HG03354 (cell line): ENCODE results near the gene SELE.

Experiments used
- ATAC-seq: cut with Tn5 transposase; IDR thresholded peaks from one replicate; pipeline ENCODE4 v1.9.1; 2021; ENCODE audit warnings: mild to moderate bottlenecking; ENCODE audit not compliant: unreplicated experiment, poor library complexity, severe bottlenecking

SELE gene, protein sequence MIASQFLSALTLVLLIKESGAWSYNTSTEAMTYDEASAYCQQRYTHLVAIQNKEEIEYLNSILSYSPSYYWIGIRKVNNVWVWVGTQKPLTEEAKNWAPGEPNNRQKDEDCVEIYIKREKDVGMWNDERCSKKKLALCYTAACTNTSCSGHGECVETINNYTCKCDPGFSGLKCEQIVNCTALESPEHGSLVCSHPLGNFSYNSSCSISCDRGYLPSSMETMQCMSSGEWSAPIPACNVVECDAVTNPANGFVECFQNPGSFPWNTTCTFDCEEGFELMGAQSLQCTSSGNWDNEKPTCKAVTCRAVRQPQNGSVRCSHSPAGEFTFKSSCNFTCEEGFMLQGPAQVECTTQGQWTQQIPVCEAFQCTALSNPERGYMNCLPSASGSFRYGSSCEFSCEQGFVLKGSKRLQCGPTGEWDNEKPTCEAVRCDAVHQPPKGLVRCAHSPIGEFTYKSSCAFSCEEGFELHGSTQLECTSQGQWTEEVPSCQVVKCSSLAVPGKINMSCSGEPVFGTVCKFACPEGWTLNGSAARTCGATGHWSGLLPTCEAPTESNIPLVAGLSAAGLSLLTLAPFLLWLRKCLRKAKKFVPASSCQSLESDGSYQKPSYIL

DNA sequence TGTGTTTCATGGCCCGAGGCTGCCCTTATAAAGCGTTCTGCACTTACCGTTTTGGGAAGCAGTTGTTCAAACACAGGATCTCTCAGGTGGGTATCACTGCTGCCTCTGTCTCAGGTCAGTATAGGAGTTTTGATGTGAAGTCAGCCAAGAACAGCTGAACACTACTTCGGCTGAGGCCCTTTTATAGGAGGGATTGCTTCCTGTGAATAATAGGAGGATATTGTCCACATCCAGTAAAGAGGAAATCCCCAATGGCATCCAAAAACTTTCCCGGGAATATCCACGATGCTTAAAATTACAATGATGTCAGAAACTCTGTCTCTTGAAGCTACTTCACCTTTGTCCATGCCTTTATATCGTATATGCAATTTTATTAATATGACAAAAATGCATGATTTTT, at the start of gene SELE:
SELE (minus strand) TSS at position 156 of the 400 bp plus-strand sequence. CDS start 467 bp downstream, outside the sequence.
- no peak for ATAC-seq

DNA sequence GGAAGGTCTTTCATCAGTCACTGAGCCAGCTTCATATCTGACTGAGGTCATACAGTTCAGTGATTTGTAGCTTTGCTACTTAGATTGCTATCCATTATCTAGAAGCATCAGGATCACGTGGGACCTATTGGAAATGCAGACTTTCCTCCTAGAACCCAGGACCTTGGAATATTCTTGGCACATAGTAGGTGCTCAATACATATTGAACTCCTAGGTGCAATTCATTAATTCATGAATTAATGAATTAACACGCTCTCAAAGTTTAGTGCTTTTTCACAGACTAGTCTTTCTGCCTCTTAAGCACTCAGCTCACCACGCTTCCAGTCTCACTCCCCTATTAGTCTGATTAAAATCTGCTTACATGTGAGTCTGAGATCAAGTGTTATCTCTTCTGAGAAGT, 48.7 kb upstream of the SELE start:
- ATAC-seq, result no peak

GRCh38 chr1:169779970-169780369, 46.1 kb upstream of the SELE start:
- no peak for ATAC-seq

GRCh38 chr1:169779150-169779549, 45.3 kb upstream of the SELE start:
- ATAC-seq, result no peak

GRCh38 chr1:169776440-169776839, 42.6 kb upstream of the SELE start:
- no peak for ATAC-seq

GRCh38 chr1:169768161-169768560, 34.3 kb upstream of the SELE start:
- ATAC-seq, result no peak

DNA sequence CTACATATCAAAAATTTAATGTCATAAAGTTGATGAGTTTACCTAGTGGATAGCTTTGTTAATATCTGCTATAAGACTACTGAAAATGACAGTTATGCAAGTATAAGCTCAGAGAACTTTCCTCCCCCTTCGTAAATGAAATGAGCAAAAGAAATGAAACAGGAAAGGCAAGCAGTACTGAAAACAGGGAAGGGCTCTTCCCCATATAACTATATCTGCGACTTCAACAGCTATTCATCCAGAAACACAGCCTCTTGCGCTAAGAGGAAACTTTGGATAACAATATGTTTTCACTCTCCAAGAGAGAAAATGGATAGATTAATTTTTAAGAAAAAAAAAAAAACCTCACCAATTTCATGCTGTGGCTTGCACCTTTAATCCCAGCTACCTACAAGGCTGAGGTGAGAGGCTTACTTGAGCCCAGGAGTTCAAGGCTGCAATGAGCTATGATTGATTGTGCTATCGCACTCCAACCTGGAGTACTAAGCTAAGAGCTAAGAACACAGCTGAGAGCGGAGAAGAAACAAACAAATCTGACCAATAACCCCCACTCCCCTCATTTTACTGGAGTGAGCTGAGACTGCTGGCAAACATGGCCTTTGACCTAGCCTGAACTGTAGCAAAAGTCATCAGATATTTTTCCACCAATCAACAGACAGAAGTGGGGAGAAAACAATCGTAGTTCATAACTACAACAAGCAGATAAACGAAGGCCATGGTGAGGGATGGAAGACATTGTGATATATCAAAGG, 31.9 kb upstream of the SELE start:
- ATAC-seq, result no peak

DNA sequence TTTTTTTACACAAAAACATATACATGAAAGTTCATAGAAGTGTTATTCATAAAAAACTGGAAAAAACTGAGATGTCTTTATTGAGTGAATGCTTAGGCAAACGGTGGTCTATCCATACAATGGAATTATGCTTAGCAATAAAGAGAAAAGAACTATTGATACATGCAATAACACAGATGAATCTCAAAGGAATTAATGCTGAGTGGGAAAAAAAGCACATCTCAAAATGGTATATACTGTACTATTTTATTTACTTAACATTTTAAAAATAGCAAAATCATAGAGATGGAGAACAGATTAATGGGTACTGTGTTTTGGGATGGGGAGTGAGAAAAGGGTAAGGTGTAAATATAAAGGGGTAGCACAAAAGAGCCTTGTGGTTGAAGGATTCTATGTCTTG, 31.0 kb upstream of the SELE start:
- no peak for ATAC-seq

- ATAC-seq, result no peak
Measured at GRCh38 chr1:169762699-169763098, 28.8 kb upstream of the SELE start.

DNA sequence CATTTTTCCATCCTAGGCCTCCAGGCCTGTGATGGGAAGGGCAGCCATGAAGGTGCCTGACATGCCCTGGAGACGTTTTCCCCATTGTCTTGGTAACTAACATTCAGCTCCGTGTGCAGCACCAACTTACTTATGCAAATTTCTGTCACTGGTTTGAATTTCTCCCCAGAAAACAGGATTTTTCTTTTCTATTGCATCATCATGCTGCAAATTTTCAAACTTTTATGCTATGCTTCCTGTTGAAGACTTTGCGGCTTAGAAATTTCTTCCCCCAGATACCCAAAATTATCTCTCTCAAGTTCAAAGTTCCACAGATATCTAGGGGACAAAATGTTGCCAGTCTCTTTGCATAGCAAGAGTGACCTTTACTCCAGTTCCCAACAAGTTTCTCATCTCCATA, 25.2 kb upstream of the SELE start:
- ATAC-seq, result no peak

DNA sequence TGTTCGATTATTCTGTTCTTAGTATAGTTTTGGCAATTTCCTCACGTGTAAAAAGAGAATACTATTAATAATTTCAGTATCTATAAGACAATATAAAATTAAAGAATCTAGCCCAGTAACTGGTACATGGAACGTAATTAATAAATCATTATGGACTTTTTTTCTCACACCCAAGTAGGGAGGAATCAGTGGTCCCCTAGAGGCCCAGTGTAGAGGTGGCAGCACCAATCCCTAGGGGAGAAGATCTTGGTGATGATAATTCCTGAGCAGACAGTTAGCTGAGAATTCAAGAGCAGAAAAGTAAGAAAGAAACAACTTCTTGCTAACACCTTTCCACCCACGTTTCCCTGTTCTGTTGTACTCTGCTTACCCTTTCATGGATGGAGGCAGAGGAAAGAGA, 19.7 kb upstream of the SELE start:
- no peak for ATAC-seq

DNA sequence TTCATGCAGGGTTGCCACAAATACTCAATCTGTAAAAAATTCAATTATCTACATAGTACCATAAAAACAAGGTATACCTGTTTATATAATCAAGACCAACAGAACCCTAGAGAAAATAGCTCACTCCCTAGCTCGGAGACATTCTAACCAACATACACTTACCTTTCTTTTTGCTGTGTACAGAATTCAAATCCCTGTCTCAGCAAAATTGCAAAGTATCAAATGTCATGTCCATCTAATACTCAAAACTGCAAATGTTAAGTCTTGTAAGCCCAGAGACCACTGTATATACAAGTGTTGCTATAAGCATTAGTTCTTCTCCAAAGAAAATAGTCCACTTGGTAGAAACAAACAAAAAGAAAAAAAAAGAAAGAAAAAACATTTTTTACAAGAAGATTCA, 16.2 kb upstream of the SELE start:
- ATAC-seq, result no peak

DNA sequence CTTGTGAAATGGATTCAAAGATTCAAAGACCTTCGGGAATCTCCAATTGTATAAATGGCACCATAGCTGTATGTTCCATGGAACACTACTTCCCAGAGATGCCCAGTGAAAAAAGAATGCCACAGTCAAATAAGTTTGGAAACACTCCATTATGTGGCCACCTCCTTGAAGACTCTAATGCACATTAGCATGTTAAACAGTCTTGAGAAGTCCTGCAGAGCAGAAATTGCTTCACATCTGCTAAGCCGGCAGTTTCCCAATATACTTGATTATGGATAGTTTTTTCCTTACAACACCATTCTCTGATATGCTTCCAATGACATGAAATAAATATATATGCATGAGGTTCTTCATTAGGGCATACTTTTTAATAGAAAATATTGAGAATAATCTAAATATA, 12.7 kb upstream of the SELE start:
- ATAC-seq, result no peak

DNA sequence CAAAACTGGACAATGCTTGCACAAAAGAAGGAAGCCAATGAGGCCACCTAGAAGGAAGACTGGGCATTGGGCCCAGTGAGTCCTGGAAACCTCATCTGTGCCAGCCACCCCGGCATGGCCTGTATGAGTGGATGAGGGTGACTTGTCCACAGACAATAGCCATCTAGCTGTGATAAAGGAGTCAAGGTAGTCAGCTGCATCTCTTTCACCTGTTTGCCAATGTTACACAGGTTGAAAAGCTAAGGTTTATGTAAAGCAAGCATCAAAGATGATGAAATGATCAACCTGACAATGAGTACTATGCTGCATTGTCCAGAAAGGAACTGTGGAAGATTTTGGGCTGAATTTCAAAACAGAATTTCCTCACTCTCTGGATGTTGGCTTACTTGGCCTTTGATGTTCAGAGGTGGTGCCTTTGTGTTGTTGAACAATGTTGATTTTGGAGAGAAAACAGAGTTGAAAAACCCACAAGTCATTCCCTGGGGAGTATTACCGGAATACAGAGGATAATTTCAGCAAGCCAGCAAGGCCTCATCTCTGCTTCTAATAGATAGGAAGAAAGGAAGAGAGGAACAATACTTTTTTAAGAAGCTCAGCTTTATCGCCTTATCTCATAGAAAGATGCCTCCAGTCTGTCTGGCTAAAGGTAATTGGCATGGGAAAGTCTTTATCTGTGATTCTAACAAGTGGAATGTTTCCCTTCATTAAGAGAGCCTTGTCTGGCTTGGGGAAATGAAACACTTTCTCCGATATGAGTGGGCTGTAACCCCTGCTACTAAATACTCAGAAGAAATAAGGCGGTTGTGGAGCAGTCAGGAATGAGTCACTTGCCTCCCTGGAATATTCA, 11.4 kb upstream of the SELE start:
- no peak for ATAC-seq

DNA sequence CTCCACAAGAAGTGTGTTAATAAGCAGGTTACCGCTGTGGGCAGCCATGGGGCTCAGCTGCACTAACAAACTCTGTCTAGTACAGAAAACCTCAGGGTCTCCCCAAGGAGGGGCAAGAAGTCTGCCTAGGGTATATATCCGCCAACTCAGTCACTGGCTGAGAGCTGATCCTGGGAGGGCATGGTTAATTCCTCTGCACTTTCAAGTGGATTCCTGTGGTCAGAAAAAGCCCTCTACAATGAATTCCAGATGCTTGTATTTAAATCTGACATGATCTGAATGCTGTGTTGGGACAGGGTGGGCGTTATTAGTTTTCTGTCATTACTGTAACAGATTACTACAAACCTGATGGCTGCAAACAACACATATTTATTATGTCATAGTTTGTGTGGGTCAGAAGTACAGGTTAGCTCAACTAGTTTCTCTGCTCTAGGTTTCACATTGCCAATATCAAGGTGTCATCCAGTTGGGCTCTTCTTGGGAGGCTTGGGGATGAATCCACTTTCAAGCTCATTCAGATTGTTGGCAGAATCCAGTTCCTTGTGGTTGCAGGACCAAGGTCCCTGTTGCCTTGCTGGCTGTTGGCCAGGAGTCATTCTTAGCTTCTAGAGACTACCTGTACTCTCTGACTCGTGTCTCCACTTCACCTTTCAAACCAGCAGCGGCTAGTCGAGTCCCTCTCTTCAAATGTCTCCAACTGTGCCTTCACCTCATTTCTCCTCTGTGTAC, 8.0 kb upstream of the SELE start:
- no peak for ATAC-seq

DNA sequence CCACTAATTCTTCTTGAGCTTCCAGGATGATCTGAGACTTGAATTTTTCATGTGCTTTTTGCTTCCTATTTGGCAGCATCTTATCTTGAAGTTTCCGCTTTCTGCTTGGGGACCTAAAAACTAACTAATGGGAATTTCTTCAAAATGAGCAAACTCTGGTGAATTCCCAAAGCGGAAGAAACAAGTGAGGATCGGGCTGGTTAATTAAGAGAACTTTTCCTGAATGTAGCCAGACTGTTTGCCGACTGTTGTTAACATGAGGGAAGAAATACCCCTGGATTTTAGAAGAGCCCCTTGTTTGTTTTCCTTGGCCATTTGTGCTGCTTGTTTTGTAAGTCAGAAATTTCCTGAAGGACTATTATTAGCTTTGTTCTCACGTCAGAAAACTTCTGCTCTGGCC, 6.1 kb upstream of the SELE start:
- ATAC-seq, result no peak

DNA sequence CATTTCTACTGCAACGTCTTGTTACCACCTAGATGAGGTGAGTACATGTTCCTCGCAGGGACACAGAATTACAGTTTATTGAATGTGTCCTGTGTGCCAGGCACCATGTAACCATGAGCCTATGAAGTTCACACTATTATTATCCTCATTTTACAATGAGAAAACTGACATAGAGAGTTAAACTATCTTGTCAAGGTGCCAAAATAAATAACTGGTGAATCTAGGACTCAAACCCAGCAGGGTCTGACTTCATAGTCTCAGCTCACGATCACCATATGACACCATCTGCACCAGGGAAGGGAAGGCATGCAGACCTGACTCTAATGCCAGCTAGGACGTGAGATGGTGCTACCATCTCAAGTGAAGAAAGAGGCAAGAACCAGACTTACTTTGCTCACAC, 2.4 kb downstream of the SELE start:
- ATAC-seq, result no peak

GRCh38 chr1:169729991-169730390, 3.9 kb downstream of the SELE start:
- no peak for ATAC-seq

DNA sequence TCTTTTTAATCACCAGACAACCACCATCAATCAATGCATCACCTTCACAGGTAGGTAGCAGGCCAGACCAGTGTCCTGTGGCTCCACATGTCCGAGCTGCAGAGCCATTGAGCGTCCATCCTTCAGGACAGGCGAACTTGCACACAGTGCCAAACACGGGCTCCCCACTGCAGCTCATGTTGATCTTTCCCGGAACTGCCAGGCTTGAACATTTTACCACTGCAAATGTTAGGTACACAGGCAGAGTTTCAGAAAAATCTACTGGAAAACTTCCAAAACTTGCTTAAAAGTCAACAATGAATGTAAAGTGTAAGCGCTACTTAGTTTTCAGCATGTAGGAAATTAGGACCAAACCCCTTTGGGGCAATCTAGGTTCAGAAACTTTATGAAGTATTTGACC, 6.6 kb downstream of the SELE start:
- no peak for ATAC-seq
